Occipital lobe (tissue), 2 donors: Measurements from ENCODE around the gene TTC33. TPM values are rescaled to one million over a fixed set of nuclear protein-coding genes. Genes with fewer than 3 reads are reported as not detected.
"Not testable (repeated sequence)": the region's sequence is repeated elsewhere in the genome, so short reads cannot be mapped to it uniquely, and the experiment has no call there.

ENCODE experiments used
- DNase-seq: peaks from one replicate; lab custom pipeline; 2025; lab: John Stamatoyannopoulos, UW
- total RNA-seq: library from RNA; depleted of rRNA; stranded (reverse); fragments of >200 nt; gene quantifications from one replicate; pipeline ENCODE4 v1.2.3, GENCODE V29; 2014

TTC33 gene
- total RNA-seq, 1 donor from 2014 or later, result 65.5 TPM

- no peak for DNase-seq
Observed at GRCh38 chr5:40615586-40616170, 140.1 kb downstream of the TTC33 start.

- no peak for DNase-seq
Observed at GRCh38 chr5:40614923-40615585, 140.7 kb downstream of the TTC33 start.

GRCh38 chr5:40614466-40614865, 141.3 kb downstream of the TTC33 start:
- DNase-seq, result no peak

- no peak for DNase-seq
Observed at GRCh38 chr5:40607202-40607601, 148.6 kb downstream of the TTC33 start.

GRCh38 chr5:40606077-40606765, 149.5 kb downstream of the TTC33 start:
- no peak for DNase-seq

GRCh38 chr5:40605295-40605958, 150.3 kb downstream of the TTC33 start:
- DNase-seq, result no peak

- no peak for DNase-seq
Observed at GRCh38 chr5:40603378-40603777, 152.4 kb downstream of the TTC33 start.

GRCh38 chr5:40601198-40601868, 154.4 kb downstream of the TTC33 start:
- no peak for DNase-seq

GRCh38 chr5:40600383-40600782, 155.4 kb downstream of the TTC33 start:
- DNase-seq, result no peak

GRCh38 chr5:40599676-40600075, 156.1 kb downstream of the TTC33 start:
- DNase-seq, result no peak

GRCh38 chr5:40594811-40595210, 160.9 kb downstream of the TTC33 start:
- DNase-seq, result no peak

- DNase-seq, result not testable (repeated sequence)
Observed at GRCh38 chr5:40591727-40592396, 163.9 kb downstream of the TTC33 start.

- no peak for DNase-seq
Observed at GRCh38 chr5:40587376-40587775, 168.4 kb downstream of the TTC33 start.

- no peak for DNase-seq
Observed at GRCh38 chr5:40585537-40586267, 170.1 kb downstream of the TTC33 start.

GRCh38 chr5:40584054-40584453, 171.7 kb downstream of the TTC33 start:
- DNase-seq, result no peak

- DNase-seq, result no peak
Observed at GRCh38 chr5:40578501-40579451, 177.0 kb downstream of the TTC33 start.

- DNase-seq, result no peak
Observed at GRCh38 chr5:40577718-40578117, 178.0 kb downstream of the TTC33 start.

GRCh38 chr5:40575921-40576320, 179.8 kb downstream of the TTC33 start:
- no peak for DNase-seq

- DNase-seq, result no peak
Observed at GRCh38 chr5:40575411-40575810, 180.3 kb downstream of the TTC33 start.
